MM.1S (cell line): Measurements from ENCODE around the gene R3HDM1.
A peak's percentile ranks its signal among the peaks of the same experiment; 100 is the strongest.

Source experiments
- DNase-seq: peaks from one replicate; pipeline ENCODE4 v3.0.0-alpha.2; 2015
- H2AFZ ChIP-seq: fragments of 300-600 bp; sonication (generic); 2 replicates; pipeline ENCODE4 v1.6.0; 2016; ENCODE audit warnings: antibody characterized with exemption, low read length
- H3F3A ChIP-seq: fragments of 300-600 bp; sonication (generic); 2 replicates; pipeline ENCODE4 v1.6.1; 2016; ENCODE audit warnings: mild to moderate bottlenecking, antibody characterized with exemption, low read length, moderate library complexity, mixed read lengths; ENCODE audit not compliant: insufficient read depth
- H3K27ac ChIP-seq: fragments of 300-600 bp; sonication (generic); 2 replicates; pipeline ENCODE4 v1.5.1; 2016; ENCODE audit warnings: mild to moderate bottlenecking, low read length
- H3K27me3 ChIP-seq: fragments of 300-600 bp; sonication (generic); replicated peaks from 2 replicates; pipeline ENCODE4 v1.6.0; 2016; ENCODE audit warnings: low read length; ENCODE audit not compliant: insufficient read depth
- H3K36me3 ChIP-seq: fragments of 300-600 bp; sonication (generic); replicated peaks from 2 replicates; pipeline ENCODE4 v1.6.1; 2016; ENCODE audit warnings: mild to moderate bottlenecking, low read length, mixed read lengths; ENCODE audit not compliant: insufficient read depth
- H3K4me1 ChIP-seq: fragments of 300-600 bp; sonication (generic); 2 replicates; pipeline ENCODE4 v1.6.1; 2016; ENCODE audit warnings: low read length, mixed read lengths
- H3K4me2 ChIP-seq: fragments of 300-600 bp; sonication (generic); 2 replicates; pipeline ENCODE4 v1.6.0; 2016; ENCODE audit warnings: low read depth, low read length
- H3K4me3 ChIP-seq: fragments of 300-600 bp; sonication (generic); 2 replicates; pipeline ENCODE4 v1.5.1; 2016; ENCODE audit warnings: low read length, mixed read lengths
- H3K79me2 ChIP-seq: fragments of 300-600 bp; sonication (generic); 2 replicates; pipeline ENCODE4 v1.6.1; 2016; ENCODE audit warnings: mixed run types, low read length, mixed read lengths
- H3K9ac ChIP-seq: fragments of 300-600 bp; sonication (generic); 2 replicates; pipeline ENCODE4 v1.6.1; 2016; ENCODE audit warnings: low read length, mixed read lengths
- H3K9me2 ChIP-seq: fragments of 300-600 bp; sonication (generic); replicated peaks from 2 replicates; pipeline ENCODE4 v1.6.1; 2016; ENCODE audit warnings: mild to moderate bottlenecking, low read length, mixed read lengths; ENCODE audit not compliant: insufficient read depth
- H3K9me3 ChIP-seq: fragments of 300-600 bp; sonication (generic); replicated peaks from 2 replicates; pipeline ENCODE4 v1.6.1; 2016; ENCODE audit warnings: mild to moderate bottlenecking, low read length, mixed read lengths; ENCODE audit not compliant: insufficient read depth
- H4K20me1 ChIP-seq: fragments of 300-600 bp; sonication (generic); 2 replicates; pipeline ENCODE4 v1.6.1; 2016; ENCODE audit warnings: mild to moderate bottlenecking, low read length, moderate library complexity, mixed read lengths; ENCODE audit not compliant: insufficient read depth
- CTCF ChIP-seq: fragments of 300-600 bp; sonication (generic); IDR thresholded peaks from 2 replicates; pipeline ENCODE4 v1.5.1; 2016; ENCODE audit warnings: antibody characterized with exemption, low read length, mixed read lengths
- EZH2 ChIP-seq: fragments of 300-600 bp; sonication (generic); optimal IDR thresholded peaks from 2 replicates; pipeline ENCODE3; 2017; ENCODE audit warnings: low read depth, mild to moderate bottlenecking, antibody characterized with exemption, low read length, mixed read lengths
- EZH2phosphoT487 ChIP-seq: fragments of 300-600 bp; sonication (generic); IDR thresholded peaks from 2 replicates; pipeline ENCODE4 v1.6.1; 2018; ENCODE audit warnings: antibody characterized with exemption, low read length

R3HDM1 gene

DNA sequence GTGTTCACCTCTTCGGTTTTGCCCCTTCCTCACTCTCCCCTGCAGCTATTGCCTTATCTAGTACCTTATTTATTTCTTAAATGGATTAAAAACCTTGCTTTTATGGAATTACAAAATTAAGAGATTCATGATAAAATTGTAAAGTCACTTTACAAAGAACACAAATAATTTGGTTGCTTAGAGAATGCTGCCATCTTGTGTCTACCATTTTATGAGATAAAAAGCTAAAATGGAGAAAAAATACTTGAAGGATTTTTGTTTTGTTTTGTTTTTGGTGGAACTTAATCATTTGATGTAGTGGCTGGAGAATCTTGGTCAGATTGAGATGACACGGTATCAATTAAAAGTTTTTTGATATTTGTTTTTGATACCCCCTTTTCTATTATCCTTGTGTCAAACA, 69.6 kb downstream of the R3HDM1 start:
- Histone ChIP-seq H2AFZ (no peak overlapping the region), H3K9me2 (no peaks in the 10 kb centered on the region), H3K36me3 (no peaks in the 10 kb centered on the region), H3K4me2 (no peak overlapping the region), H4K20me1 (no peaks in the 10 kb centered on the region), H3K79me2 (0 out of 2 replicates have a peak, but pooled peaks cover 3% of the 10 kb centered on the region), H3K4me1 (no peaks in the 10 kb centered on the region), H3K27ac (no peak overlapping the region), H3K27me3 (no peaks in the 10 kb centered on the region), H3K9ac (no peak overlapping the region), H3K9me3 (no peaks in the 10 kb centered on the region), H3F3A (no peaks in the 10 kb centered on the region), H3K4me3 (no peak overlapping the region)
- DNase-seq = peak; percentile 29
- TF ChIP-seq CTCF = peak; percentile 32
- TF ChIP-seq EZH2phosphoT487 = no peak
- no peak for TF ChIP-seq EZH2

- TF ChIP-seq CTCF = no peak
- TF ChIP-seq EZH2phosphoT487 = no peak
- no peak for TF ChIP-seq EZH2
- H3K36me3 ChIP-seq = no peaks in the 10 kb centered on the region
- H3K4me2 ChIP-seq = no peak overlapping the region
Observed at GRCh38 chr2:135603543-135603942, 72.3 kb downstream of the R3HDM1 start.

GRCh38 chr2:135607561-135607960, 76.3 kb downstream of the R3HDM1 start:
- TF ChIP-seq EZH2 (no peak), EZH2phosphoT487 (no peak), CTCF (no peak)
- H3K4me1 ChIP-seq = no peaks in the 10 kb centered on the region
- no peaks in the 10 kb centered on the region for H3F3A ChIP-seq

More at GRCh38 chr2:135603543-135603942, 72.3 kb downstream of the R3HDM1 start:
- Histone ChIP-seq H4K20me1 (no peaks in the 10 kb centered on the region), H3K4me1 (no peaks in the 10 kb centered on the region), H3K9ac (no peak overlapping the region), H3K79me2 (0 out of 2 replicates have a peak, but pooled peaks cover 3% of the 10 kb centered on the region), H3K27me3 (no peaks in the 10 kb centered on the region), H3K9me2 (no peaks in the 10 kb centered on the region), H3K27ac (no peak overlapping the region), H2AFZ (no peak overlapping the region), H3F3A (no peaks in the 10 kb centered on the region), H3K4me3 (no peak overlapping the region), H3K9me3 (no peaks in the 10 kb centered on the region)
- no peak for DNase-seq

More at GRCh38 chr2:135607561-135607960, 76.3 kb downstream of the R3HDM1 start:
- no peak for DNase-seq
- Histone ChIP-seq H3K79me2 (no peaks in the 10 kb centered on the region), H3K27ac (no peak overlapping the region), H4K20me1 (no peaks in the 10 kb centered on the region), H3K36me3 (no peaks in the 10 kb centered on the region), H3K9me3 (no peaks in the 10 kb centered on the region), H2AFZ (no peak overlapping the region), H3K4me2 (no peak overlapping the region), H3K9ac (no peak overlapping the region), H3K27me3 (no peaks in the 10 kb centered on the region), H3K4me3 (no peak overlapping the region), H3K9me2 (no peaks in the 10 kb centered on the region)
